ENCODE data around the gene ZSCAN25.

Gene ZSCAN25

DNA sequence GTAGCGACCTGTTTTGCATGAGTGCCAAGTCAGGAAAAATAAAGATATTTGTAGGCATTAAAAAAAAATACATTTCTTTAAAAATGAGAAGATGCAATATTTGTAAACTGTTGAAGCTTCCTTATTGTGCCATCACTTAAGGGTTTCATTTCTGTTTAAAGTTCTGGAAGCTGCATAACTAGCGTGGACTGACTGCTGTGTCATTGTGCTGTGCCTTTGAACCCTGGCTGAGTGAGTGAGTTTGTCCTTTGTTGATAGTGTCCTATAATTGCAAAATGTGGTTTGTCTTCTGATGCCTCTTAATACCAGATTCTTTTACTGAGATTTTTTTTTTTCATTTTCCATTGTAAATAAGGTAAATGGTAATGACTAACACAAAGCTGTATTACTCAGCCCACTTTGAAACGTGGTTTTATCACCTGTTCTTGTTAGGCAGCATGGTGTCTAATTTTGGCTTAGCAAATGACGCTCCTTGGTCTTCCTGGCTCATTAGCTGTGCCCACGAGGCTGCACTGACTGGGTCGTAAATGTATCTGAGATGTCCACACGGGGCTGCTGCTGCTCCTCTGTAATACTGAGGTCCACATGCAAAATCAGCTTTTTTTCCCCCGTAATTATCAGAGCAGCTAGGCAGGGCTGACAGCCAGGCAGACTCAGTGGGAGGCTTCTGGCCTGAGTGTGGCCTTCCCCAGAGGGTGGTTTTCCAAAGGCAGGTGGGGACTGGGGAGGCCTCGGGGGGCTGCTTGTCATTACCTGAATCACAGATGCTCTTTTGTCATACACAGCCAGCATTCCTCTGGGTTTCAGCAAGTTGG lies 14.8 kb downstream of the ZSCAN25 start:
- TF ChIP-seq POLR2AphosphoS5 (IDR thresholded peaks at IDR 0.05; ENCODE audit: low read depth, low read length): no peak
- TF ChIP-seq TAF1 (IDR thresholded peaks at IDR 0.05; ENCODE audit: borderline replicate concordance, insufficient read depth, low read length): no peak
- no peak for TF ChIP-seq REST (IDR thresholded peaks at IDR 0.05; ENCODE audit: insufficient read depth in 1 of 2, low read depth in 2 of 2, low read length in 2 of 2)
- TF ChIP-seq SIN3A (IDR thresholded peaks at IDR 0.05; ENCODE audit: borderline replicate concordance, insufficient read depth, low read length): no peak
- no peak for TF ChIP-seq FOXP2 (optimal IDR thresholded peaks at IDR 0.05; ENCODE audit: borderline replicate concordance, extremely low read depth, extremely low read length, insufficient read depth)

GRCh38 chr7:99638731-99639130 lies 22.0 kb downstream of the ZSCAN25 start:
- TF ChIP-seq FOXP2 (optimal IDR thresholded peaks at IDR 0.05; ENCODE audit: borderline replicate concordance, extremely low read depth, extremely low read length, insufficient read depth) (no peak), REST (IDR thresholded peaks at IDR 0.05; ENCODE audit: insufficient read depth in 1 of 2, low read depth in 2 of 2, low read length in 2 of 2) (no peak), SIN3A (IDR thresholded peaks at IDR 0.05; ENCODE audit: borderline replicate concordance, insufficient read depth, low read length) (no peak), POLR2AphosphoS5 (IDR thresholded peaks at IDR 0.05; ENCODE audit: low read depth, low read length) (no peak), TAF1 (IDR thresholded peaks at IDR 0.05; ENCODE audit: borderline replicate concordance, insufficient read depth, low read length) (no peak)

GRCh38 chr7:99639267-99639666 lies 22.5 kb downstream of the ZSCAN25 start:
- no peak for TF ChIP-seq REST (IDR thresholded peaks at IDR 0.05; ENCODE audit: insufficient read depth in 1 of 2, low read depth in 2 of 2, low read length in 2 of 2)
- no peak for TF ChIP-seq POLR2AphosphoS5 (IDR thresholded peaks at IDR 0.05; ENCODE audit: low read depth, low read length)
- no peak for TF ChIP-seq SIN3A (IDR thresholded peaks at IDR 0.05; ENCODE audit: borderline replicate concordance, insufficient read depth, low read length)
- no peak for TF ChIP-seq TAF1 (IDR thresholded peaks at IDR 0.05; ENCODE audit: borderline replicate concordance, insufficient read depth, low read length)
- TF ChIP-seq FOXP2 (optimal IDR thresholded peaks at IDR 0.05; ENCODE audit: borderline replicate concordance, extremely low read depth, extremely low read length, insufficient read depth): no peak

DNA sequence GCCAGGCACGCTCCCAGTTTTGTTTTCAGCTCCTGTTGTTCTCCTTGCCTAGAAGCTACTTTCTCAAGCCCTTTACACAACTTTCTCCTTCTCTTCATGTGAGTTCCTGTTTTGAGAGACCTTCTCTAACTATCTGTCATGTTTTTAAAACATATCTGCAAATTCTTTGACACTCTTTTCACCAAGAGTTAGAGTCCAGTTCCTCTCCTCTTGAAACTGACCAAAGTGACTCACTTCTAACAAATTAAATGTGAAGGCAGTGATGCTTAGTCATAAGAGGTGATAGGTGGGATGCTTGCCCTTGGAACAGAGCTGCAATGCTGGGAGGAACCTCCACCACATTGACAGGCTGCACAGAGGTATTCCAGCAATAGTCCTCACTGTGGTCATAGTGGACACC lies 25.3 kb downstream of the ZSCAN25 start:
- TF ChIP-seq POLR2AphosphoS5 (IDR thresholded peaks at IDR 0.05; ENCODE audit: low read depth, low read length): no peak
- TF ChIP-seq FOXP2 (optimal IDR thresholded peaks at IDR 0.05; ENCODE audit: borderline replicate concordance, extremely low read depth, extremely low read length, insufficient read depth): no peak
- TF ChIP-seq SIN3A (IDR thresholded peaks at IDR 0.05; ENCODE audit: borderline replicate concordance, insufficient read depth, low read length): no peak
- no peak for TF ChIP-seq REST (IDR thresholded peaks at IDR 0.05; ENCODE audit: insufficient read depth in 1 of 2, low read depth in 2 of 2, low read length in 2 of 2)
- TF ChIP-seq TAF1 (IDR thresholded peaks at IDR 0.05; ENCODE audit: borderline replicate concordance, insufficient read depth, low read length): no peak
